Adipose tissue (tissue), 3 donors: Measurements from ENCODE around the gene RDH13. TPM values are rescaled to one million over a fixed set of nuclear protein-coding genes. Genes with fewer than 3 reads are reported as not detected.

ENCODE experiments used
- H3K27ac ChIP-seq: one replicate; pipeline ENCODE4 v1.5.1; 2013; ENCODE audit warnings: low read depth, low read length
- WGBS, 3 donors: extraction: QIAGEN DNeasy Blood & Tissue Kit; methylation state at CpG; one replicate each; pipeline ENCODE4 v1.1.7; 2013; 5-methylcytosine and 5-hydroxymethylcytosine counted together
- polyA plus RNA-seq, 3 donors: library from polyadenylated mRNA; stranded (reverse); fragments of 200-250 nt; gene quantifications; one replicate each; pipeline ENCODE4 v1.2.3, GENCODE V29; 2013
- donor health status: healthy with polysubstance abuse.
- donor health status: Bipolar disorder and iron deficiency.
- donor health status: healthy.

Gene RDH13
- polyA plus RNA-seq, 3 donors, result 8.7 to 14.4 (median 9.6) TPM

DNA sequence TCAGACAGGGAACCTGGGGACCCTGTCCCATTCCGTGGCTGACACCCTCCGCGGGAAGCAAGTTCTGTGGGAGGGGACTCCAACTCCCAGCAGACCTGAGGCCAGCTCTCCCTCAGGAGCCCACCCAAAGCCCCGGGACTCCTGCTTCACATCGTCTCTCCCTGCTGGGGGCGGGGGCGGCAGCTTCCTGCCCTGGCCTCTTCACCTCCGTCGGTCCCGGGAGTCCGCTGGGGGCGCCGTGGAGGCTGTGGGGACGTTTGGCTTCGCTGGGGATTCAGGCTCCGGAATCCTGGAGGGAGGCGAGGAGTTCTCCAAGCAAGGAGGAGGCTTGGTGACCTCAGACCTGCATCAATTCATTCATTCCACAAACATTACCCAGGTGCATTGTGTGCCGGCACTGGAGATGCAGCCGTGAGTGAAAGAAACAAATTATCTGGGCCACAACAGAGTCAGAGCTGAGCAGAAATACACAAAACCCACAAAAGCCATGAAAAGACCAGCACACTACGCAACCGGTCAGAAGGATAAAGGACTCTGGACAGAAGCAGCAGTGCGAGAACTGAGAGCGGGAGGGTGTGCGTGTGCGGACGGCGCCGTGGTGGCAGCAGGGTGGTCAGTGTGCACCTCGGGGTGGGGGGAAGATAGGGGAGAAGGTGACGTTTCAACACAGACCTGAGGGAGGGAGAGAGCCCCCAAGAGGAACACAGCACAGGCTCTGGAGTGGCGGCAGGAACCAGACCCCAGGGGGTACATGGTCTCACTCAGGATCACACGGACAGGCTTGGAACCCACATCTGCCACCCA is 31.7 kb upstream of the RDH13 start:
- 88 to 91% (median 89%) methylated on average over 32 of the region's 32 CpGs for WGBS, 3 donors
- H3K27ac ChIP-seq, result no peak overlapping the region

DNA sequence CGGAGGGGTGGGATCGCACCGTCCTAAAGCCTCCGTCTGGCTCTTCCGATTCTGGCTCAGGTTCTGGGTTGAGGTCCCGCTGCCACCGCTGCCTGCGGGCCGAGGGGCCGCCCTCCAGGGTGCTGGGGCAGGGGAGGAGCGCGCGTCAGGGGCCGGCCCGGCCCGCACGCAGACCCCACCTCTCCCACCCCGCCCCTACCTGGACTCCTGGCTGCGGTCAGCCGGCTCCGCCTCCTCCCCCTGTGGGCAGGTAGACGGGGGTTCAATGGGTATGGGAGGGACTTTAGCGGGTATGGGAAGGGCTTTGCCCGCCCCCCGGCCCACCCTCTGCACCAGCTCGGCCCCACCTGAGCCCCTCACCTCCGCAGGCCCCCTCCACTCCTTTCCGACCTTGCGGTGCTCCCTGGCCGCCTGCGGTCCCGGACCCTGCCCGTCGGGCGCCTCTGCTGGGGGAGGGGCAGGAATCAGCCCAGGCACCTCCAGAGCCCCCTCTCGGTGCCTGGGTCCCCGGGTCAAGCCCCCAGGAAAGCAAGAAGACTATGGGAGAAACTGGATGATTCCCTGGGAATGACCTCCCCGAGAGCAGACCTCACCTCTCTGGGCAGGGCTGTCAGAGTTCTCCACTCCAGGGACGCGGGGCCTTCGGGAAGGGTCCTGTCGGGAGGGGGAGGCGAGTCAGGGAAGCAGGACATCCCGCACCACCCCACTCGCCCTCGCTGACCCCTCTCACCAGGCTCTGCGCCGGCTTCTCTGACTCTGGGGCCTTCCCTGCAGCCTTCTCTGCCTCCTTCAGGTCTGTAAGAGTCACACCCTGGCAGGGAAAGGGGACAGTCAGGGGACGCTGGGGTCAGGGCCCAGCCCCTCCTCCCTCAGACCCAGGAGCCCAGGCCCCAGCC is 29.7 kb upstream of the RDH13 start:
- WGBS, 3 donors, result 88 to 91% (median 90%) methylated on average over 30 to 49 of the region's 49 CpGs
- no peak overlapping the region for H3K27ac ChIP-seq

GRCh38 chr19:55091955-55092354 is 29.0 kb upstream of the RDH13 start:
- H3K27ac ChIP-seq, result no peak overlapping the region
- WGBS, 3 donors, result 85 to 92% (median 86%) methylated on average over 24 to 27 of the region's 27 CpGs

GRCh38 chr19:55091126-55091910 is 28.4 kb upstream of the RDH13 start:
- H3K27ac ChIP-seq, result no peak overlapping the region
- 84 to 89% (median 84%) methylated on average over 32 of the region's 32 CpGs for WGBS, 3 donors

DNA sequence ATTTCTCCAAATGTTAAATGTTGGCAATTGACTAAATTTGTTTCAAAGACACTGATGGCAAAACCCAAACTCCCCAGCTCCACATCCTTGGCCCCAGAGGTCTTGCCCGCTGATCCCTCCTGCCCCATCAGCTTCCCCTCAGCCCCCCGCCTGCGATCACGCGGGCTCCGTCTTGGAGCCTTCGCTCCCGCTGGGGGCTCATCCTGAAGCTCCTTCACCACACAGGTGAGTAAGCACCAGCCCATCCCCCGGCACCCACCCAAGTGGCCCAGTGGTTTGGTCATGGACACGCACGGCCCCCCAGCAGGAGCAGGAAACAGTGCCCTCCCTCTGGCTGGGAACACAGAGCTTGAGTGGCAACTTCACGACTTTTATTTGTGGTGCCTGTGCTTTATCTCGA is 27.6 kb upstream of the RDH13 start:
- WGBS, 3 donors, result 90 to 97% (median 95%) methylated on average over 13 of the region's 13 CpGs
- H3K27ac ChIP-seq, result no peak overlapping the region

DNA sequence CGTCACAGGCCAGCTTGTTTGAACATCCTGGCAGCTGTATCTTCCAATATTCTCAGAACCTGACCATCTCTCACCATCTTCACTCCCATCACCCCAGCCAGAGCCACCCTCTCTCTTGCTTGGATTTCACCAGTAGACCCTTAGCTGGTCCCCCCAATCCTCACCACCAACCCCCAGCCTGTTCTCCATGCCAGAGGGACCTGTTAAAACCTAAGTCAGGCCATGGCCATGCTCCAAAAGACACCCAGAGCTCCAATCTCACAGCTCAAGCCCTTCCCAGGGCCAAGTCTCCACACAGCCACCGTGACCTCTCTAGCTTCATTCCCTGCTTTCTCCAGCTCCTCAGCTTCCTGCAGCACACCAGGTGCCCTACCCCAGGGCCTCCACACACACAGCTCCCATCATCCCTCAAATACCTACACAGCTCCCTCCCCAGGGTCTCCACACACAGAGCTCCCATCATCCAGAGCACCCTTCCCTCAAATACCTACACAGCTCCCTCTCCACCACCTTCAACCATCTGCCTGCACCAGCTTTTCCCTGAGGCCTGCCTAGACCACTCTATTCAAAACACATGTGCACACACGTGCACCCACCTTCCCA is 26.5 kb upstream of the RDH13 start:
- no peak overlapping the region for H3K27ac ChIP-seq
- WGBS, 3 donors, result 80 to 96% (median 91%) methylated on average over 2 to 3 of the region's 3 CpGs

GRCh38 chr19:55088543-55089341 is 25.8 kb upstream of the RDH13 start:
- whole genome bisulfite sequencing, 3 donors, result 45 to 49% (median 47%) methylated on average over 14 to 18 of the region's 18 CpGs
- H3K27ac ChIP-seq, result no peak overlapping the region

DNA sequence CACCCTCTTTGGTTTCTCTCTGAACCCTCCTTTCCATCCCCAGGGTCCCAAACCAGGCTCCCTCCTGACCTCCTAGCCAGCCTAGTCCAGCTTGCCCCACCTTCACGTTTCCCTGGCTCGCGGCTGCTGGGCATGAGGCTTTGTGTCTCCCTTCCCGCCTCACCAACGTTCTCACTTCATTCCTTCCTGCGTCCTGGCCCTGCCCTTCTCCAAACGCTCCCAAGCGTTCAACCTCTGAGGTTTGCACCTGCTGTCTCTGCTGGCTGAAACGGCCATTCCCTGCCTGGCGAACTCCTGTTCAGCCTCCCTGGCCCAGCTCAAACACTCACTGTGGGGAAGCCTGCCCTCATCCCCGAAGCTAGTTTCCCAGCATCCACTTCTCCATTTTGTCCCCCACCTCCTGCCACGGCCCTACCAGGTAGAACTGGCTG is 25.1 kb upstream of the RDH13 start:
- 61 to 71% (median 68%) methylated on average over 12 of the region's 12 CpGs for WGBS, 3 donors
- H3K27ac ChIP-seq, result no peak overlapping the region

DNA sequence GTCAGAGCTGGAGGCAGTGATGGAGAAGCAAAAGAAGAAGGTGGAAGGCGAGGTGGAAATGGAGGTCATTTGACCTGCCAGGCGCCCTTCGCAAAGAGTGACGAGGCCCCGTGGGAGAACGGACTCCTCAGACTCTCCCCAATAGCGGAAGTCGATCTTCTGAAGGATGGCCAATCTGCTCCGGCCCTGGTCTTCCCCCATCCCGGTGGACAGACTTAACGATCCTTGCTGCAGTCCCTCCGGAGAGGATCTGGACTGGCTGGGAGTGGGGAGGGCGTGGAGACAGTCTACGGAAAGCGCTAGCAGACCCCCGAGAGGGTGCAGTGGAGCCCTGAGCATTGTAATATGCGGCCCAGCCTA is 24.6 kb upstream of the RDH13 start:
- no peak overlapping the region for H3K27ac ChIP-seq
- 23 to 36% (median 29%) methylated on average over 17 of the region's 17 CpGs for WGBS, 3 donors

GRCh38 chr19:55086730-55087541 is 24.0 kb upstream of the RDH13 start:
- H3K27ac ChIP-seq, result no peak overlapping the region
- 3 to 17% (median 4%) methylated on average over 74 of the region's 74 CpGs for WGBS, 3 donors

DNA sequence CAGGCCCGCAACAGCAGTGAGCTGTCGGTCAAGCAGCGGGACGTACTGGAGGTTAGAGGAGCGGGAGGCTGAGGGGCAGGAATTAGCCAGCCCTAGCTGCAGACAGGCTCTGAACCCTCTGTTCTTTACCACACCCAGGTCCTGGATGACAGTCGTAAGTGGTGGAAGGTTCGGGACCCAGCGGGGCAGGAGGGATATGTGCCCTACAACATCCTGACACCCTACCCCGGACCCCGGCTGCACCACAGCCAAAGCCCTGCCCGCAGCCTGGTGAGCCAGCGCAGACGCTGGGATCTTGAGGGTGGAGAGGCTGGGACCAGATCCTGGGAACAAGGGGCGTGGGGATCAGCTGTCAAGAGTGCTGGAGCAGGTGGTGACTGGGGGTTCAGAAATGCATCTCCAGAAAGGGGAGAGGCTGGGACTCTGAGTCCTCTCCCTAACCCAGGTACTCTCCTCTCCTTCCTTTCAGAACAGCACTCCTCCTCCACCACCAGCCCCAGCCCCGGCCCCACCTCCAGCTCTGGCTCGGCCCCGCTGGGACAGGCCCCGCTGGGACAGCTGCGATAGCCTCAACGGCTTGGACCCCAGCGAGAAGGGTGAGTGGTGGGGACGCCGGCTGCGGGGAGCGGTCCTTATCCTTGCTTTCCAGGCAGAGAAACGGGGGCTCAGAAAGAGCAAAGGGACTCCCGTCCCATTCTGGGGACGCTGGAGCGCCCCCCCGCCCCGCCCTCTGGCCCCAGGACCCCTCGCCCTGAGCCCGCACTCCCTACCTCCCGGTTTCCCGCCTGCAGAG is 23.2 kb upstream of the RDH13 start:
- no peak overlapping the region for H3K27ac ChIP-seq
- WGBS, 3 donors, result 29 to 36% (median 30%) methylated on average over 34 to 35 of the region's 35 CpGs

DNA sequence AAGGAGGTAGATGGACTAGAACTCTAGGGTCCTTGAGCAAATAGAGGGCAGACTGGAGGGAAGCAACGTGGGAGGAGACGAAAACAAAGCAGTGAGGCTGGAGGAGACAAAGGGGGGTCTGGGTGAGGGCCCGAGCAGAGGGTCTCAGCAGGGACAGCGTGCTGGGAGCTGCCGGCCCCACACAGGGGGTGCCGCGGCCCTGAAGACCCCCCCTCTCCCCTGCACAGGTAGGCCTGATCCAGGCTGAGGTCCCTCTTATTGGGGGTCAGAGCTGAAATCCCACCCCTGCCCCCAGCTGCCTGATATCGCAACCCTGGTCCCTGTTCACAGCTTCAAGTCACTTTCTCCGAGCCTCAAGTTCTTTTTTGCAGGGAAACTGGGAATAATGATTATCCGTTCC is 21.5 kb upstream of the RDH13 start:
- WGBS, 3 donors, result 79 to 89% (median 87%) methylated on average over 7 to 10 of the region's 10 CpGs

DNA sequence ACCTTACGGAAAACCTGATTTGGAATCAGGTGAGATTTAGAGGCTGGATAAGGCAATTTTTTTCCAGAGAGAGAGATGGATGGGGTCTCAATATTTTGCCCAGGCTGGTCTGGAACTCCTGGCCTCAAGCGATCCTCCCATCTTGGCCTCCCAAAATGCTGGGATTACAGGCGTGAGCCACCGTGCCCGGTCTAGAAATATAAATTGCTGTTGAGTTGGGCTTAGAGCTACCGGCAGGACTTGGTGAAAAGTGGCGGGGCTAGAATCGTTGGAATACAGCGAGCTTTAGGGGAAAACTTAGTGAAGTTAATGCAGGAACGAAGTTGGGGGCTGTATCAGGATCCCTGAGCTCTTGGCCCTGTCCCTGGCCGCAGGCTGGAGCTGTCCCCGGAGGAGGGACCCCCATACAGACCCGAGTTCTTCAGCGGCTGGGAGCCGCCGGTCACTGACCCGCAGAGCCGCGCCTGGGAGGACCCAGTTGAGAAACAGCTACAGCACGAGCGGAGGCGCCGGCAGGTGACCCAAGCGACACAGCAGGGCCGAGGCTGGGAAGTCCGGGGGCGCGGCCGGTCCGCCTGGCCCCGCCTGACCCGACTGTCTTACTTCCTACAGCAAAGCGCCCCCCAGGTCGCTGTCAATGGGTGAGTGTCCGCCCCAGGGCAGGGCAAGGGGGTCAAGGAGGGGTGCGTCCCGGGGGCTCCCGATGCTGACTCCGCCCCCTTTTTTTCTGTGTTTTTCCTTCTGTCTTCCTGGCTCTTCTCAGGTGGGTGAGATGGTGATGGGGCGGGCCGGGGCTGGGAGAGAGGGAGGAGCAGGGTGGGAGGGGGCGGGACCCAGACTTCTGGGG is 20.3 kb upstream of the RDH13 start:
- H3K27ac ChIP-seq, result no peak overlapping the region
- WGBS, 3 donors, result 36 to 48% (median 37%) methylated on average over 39 to 42 of the region's 42 CpGs

More for the DNA sequence above, 21.5 kb upstream of the RDH13 start:
- no peak overlapping the region for H3K27ac ChIP-seq

DNA sequence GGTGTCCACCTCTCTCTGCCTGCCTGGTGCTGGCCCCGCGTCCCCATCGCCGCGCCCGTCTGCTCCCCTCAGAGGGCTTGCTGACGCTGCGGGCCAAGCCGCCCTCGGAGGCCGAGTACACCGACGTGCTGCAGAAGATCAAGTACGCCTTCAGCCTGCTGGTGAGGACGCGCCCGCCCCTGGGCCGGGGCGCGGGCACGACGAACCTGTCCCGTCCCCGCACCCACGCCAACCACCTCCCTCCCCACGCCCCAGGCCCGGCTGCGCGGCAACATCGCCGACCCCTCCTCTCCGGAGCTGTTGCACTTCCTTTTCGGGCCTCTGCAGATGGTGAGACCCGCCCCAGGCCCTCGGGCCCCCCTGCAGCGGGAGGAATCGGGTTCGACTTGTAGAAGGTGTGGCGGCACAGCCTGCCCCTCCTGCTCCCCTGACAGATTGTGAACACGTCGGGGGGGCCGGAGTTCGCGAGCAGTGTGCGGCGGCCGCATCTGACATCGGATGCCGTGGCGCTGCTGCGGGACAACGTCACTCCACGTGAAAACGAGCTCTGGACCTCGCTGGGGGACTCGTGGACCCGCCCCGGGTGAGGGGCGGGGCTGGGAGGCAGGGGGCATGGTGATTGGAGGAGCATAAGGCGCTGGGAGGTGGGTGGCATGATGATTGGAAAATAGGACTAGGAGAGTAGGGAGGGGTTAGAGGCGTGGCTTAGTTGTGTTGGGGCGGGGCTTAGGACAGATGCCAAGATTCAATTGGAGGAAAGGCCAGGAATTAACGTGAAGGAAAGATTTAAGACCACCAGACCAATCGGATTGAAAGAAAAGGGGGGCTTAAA is 19.3 kb upstream of the RDH13 start:
- 14 to 23% (median 17%) methylated on average over 49 to 64 of the region's 64 CpGs for WGBS, 3 donors
- no peak overlapping the region for H3K27ac ChIP-seq

- WGBS, 3 donors, result 11 to 19% (median 12%) methylated on average over 6 to 22 of the region's 22 CpGs
Measured at GRCh38 chr19:55081770-55082019, 18.7 kb upstream of the RDH13 start.

More at GRCh38 chr19:55081770-55082019, 18.7 kb upstream of the RDH13 start:
- H3K27ac ChIP-seq, result no peak overlapping the region
